NCI-H510A (cell line): ENCODE data around the gene RPTOR.

ENCODE experiments used
- DNase-seq: peaks from one replicate; lab custom pipeline; 2025; lab: John Stamatoyannopoulos, UW

RPTOR gene

DNA sequence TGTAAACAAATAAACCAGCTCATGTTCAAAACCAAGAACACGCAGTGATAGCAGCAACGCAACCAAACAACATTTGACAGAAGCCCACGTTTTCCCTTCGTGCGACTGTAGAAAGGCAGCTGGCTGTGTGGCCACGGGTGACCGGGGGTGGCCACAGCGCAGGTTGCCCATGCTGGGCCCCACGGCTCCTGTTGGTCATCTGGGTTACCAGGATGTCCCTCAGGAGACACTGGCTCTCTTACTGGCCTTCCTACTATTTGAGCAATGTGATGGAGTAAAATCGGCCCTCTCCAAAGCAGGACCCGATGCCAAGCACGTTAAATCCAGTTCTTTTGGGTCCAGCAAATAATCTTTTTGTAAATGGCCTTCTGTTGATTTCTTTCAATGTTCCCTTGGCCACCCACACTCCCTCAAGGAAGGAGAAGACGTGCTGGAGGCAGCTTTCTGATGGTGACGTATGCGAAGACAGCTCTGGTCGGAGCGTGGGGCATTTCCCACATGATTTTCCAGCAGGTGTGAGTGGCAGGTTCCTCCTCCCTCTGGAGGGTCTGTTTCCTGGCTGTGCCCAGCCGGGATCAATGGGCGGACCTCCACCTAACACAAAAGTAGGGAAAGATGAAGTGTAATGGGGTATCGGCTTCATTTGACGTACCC, 303.9 kb downstream of the RPTOR start:
- DNase-seq, result no peak

DNA sequence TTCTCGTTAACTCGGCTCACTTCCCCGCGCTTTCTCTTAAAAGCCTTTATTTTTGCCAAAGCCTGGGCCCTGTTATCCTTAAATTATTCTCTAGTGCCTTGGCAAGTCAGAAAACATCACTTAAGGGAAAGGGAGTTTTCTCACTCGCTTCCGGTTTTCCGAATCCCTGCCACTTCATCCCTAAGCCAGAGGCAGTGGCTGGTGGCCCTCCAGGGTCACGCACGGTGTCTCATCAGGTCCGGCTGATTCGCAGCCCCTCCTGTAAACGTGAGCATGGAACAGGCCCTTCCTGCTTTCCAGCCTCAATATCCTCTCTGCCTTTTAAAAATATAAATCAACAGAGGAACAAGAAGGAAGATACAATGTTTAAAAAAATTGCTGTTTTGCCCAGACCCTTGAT, 304.5 kb downstream of the RPTOR start:
- DNase-seq, result no peak

GRCh38 chr17:80850109-80850508, 305.5 kb downstream of the RPTOR start:
- no peak for DNase-seq

GRCh38 chr17:80850817-80851216, 306.2 kb downstream of the RPTOR start:
- peak; percentile 58 for DNase-seq

DNA sequence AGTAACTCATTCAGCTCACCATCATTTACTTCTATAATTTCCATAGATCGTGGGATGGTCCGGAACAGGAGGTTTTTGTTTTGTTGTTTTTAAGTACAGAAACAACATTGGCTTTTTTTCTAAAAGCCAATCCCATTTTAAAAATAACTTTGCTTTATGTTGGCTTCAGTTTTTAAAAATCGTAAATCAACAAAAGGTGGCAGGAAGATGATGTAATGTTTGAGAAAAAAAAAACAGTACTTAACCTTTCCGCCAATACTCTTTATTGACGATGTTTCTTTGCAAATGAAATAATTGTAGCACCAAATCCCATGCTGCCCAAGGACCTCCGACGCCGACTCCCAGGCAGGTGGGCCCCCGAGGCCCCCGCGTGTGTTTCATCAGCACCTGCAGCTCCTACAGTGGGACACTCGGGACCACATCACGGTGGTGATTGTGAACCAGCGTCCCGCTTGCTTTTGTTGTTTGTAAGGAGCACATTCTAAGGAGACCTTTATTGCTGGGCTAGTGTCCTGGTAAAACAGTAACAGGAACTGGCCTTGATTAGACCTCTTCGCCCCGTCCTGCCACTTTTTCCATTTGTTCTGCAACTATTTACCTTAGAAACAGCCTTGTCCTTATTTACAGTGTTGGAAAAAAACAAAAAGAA, 306.8 kb downstream of the RPTOR start:
- no peak for DNase-seq

GRCh38 chr17:80852476-80853015, 307.9 kb downstream of the RPTOR start:
- DNase-seq, result no peak

GRCh38 chr17:80853076-80853475, 308.4 kb downstream of the RPTOR start:
- DNase-seq, result no peak

GRCh38 chr17:80854220-80854619, 309.6 kb downstream of the RPTOR start:
- no peak for DNase-seq

DNA sequence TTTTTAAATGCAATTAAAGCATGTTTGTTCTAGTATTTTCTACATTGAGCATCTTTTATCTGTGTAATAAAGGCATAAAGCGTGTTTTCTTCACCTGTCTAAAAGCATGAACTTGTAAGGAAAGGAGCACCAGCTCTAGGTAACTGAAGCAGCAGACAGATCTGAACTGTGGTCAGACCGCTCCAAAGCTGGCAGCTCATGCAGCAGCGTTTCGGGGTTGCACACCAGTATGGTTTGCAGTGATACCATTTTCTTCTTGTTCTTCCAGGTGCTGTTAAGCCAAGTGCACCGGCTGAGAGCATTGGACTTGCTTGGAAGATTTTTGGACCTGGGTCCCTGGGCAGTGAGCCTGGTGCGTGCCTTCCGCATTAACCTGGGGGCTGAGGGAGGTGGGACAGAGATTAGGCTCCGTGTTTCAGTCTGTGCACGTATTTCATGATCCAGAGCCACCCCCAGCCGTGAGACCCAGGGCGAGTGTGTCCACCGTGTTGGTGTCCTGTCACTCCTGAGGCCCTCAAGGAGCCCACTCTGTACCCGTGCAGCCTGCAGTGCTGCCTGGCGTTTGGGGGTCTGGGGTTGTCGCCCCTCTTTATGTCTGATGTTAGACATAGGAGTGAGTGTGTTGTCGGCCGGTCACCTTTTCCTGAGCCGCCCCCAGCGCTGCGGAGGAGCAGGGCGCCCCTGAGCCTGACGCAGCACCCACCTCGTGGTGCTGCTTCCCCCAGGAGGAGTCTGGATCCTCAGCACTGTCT, 310.7 kb downstream of the RPTOR start:
- DNase-seq, result no peak

DNA sequence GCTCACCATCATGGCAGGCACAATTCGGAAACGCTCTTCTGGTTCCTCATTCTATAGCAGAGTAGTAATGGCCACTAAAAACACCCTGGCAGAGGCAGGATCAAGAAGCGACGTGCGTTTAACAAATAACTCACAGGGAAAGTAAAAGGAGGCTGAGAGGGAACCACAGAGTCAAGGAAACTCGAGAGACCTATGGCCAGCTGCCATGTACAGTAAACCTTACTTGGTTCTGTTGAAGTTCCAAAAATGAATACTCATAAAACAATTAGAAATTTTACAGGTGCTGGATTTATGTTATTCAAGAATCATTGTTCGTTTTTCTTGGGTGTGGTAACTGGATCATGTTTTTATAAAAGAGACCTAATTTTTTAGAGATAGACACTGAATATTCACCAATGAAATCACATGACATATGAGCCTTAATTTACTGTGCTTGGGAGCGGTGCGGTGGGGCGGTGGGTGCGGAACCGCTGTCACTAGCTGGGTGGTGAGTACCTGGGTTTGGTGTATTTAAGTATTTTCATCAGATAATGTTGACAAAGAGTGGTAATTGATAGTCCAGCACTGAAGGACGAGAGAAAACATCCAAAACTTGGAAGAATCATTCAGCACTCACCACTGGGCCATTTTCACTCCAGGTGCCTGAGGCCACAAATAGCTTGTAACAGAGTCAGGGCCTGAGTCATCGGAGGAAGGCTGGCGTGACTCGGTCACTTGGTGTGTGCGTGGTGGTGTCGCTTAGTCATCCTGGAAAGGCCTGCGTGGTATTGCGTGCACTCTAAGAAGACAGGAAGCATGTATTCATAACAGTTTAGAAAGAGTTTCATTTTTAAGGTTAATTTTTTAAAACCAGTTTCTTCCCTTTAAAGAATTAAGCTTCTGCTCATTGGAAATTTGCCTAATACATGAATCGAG, 311.6 kb downstream of the RPTOR start:
- DNase-seq, result no peak

- DNase-seq, result no peak
These were observed 312.5 kb downstream of the RPTOR start for GRCh38 chr17:80856863-80857755.

- no peak for DNase-seq
These were observed 313.1 kb downstream of the RPTOR start for GRCh38 chr17:80857756-80858171.

DNA sequence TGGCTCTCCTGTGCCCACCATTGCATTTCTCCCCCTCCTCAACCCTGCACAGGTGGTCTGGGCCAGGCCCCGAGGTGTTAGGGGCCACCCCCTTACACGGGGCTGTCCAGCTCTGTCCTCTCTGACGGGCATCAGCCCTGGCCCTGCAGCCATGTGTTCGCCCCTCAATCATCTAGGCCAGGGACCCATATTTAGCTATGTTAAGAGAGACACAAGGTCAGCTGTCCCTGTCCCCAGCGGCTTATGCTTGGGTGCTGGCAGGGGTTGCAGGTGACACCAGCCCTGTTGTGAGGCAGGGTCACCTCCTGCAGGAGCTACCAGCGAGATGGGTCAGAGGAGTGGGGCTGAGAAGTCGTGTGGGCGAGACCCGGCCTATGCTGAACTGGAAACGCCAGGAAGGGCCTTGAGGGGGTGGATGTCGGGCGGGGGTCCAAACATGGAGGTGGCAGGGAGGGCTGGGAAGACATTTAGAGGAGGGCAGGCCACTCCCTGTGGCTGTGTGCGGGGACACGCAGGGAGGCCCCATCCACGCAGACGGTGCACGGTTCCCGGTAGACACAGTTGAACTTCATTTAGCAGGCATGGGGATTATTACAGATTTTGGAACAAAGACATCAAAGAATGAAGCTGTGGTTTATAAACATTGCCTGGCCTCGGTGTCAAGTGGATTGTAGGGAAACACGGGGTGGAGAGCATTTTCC, 313.8 kb downstream of the RPTOR start:
- DNase-seq, result no peak

DNA sequence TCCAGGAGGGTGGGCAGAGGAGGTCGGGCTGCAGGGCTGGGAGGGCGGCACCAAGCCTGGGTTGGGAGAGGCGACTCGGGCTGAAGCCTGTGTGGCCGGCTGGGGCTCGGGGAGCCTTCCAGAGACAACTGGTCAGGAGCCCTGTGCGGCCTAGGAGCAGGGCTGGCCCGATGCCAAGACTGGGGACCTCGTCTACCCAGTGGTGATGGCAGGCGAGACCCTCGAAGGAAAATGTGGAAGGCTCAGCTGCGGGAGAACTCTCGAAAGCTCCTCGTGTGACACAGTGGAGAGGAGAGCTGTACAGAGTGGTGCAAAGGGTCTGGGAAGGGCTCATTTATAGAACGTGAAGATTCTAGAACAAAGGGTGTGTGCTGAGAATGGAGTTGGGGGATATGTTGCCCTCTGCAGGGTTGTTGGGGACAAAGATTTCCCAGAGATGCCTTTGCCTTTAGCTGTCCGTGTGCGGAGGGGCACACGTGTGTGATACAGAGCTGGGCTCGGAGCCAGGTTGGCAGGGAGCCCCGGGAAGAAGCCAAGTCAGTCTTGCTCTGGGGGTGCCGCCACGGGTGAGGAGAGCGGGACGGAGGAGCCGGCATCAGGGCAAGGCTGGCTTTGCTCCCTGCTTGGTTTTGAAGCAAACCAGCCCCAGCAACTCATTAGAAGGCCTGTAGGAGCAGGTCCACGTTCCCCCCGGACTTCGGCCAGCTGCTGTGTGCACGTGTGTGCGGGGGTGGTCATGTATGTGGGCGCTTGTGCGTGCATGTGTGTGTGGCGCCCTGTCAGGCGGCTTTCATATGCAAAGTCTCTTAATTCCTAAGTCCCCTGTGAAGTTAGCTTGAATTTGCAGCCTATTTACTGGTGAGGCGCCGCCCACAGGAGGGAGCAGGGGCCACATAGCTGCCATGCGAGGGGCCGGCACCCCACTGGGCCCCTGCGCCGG, 314.6 kb downstream of the RPTOR start:
- DNase-seq, result no peak

DNA sequence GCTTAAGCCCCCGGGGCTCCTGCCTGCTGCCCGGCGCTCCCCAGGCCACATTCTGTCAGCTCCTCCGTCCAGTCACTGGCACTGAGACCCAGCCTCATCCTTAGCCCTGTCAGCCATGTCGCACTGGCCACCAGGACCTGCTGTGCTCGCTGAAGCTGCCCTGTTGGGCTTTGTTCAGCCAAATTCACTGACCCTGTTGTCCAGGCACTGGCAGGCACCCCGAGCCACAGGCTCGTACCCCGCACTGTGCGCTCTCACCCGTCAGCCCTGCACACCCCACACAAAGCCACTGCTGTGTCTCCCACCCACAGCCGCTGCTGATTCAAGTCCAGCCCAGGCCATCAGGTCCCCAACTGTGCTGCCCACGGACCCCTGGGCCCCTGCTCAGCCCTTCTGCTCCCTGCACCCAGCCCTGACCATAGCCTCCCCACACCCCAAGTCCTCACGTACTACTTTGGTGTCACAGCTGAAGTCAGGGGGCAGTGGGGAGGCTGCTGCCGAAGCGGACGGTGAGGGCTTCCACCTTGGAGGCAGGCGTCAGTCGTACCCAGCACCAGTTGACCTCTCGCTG, 315.5 kb downstream of the RPTOR start:
- DNase-seq, result no peak

GRCh38 chr17:80860703-80861417, 316.2 kb downstream of the RPTOR start:
- no peak for DNase-seq

DNA sequence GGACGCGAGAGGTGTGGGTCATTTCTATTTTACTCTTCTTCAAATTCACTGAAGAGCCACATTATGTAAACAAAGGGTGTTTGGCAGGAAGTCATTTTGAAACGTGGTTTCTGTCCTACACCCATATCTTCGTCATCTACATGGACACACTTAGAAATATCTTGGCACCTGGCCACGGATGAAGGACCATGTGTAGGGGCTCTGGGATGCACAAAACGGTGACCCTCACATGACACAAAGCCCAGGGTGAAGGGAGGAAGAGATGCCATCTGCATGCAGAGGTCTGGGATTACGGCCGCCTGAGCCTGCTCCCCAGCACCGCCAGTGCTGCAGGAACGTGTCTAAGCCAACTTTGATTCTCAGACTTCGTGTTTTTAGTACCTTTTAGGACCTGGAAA, 316.8 kb downstream of the RPTOR start:
- peak; percentile 20 for DNase-seq

DNA sequence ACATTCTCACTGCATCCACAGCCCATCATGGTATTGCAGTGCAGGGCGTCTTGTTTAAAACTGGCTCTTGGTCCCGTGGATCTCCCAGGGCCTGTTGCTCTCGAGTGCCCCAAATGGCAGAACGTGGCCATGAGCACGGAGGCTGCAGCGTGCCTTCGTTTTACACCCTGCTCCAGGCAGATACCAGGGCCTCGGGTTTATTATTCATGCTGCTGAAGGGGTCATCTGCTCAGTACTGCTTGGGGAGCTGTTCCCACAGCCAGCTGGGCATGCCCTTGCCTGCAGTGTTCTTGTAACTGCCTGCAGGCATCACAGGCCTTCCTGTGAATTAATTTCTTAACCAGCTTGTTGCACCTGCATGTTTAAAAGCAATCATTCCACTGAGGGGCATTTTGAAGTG, 317.3 kb downstream of the RPTOR start:
- DNase-seq, result peak; percentile 57
